Nephron (organoid): ENCODE results near the gene SLC35F6.

ENCODE experiments used
- H3K27ac Mint-ChIP-seq, 3 experiments: 2 replicates each; pipeline ENCODE4 v1.8.0; 2020; ENCODE audit warnings: mixed read lengths in 3 of 3, mild to moderate bottlenecking in 2 of 3, moderate library complexity in 1 of 3
- H3K27me3 Mint-ChIP-seq: 2 replicates; pipeline ENCODE4 v1.8.0; 2021; ENCODE audit warnings: low read depth, mild to moderate bottlenecking, moderate library complexity, mixed read lengths
- H3K36me3 Mint-ChIP-seq: 2 replicates; pipeline ENCODE4 v1.8.0; 2020; ENCODE audit warnings: low read depth, mixed read lengths
- H3K4me1 Mint-ChIP-seq: 2 replicates; pipeline ENCODE4 v1.8.0; 2020; ENCODE audit warnings: mixed read lengths
- H3K4me3 Mint-ChIP-seq, 3 experiments: 2 replicates each; pipeline ENCODE4 v1.8.0; 2020; ENCODE audit warnings: mild to moderate bottlenecking in 3 of 3, mixed read lengths in 3 of 3, moderate library complexity in 2 of 3
- H3K9me3 Mint-ChIP-seq: 2 replicates; pipeline ENCODE4 v1.8.0; 2020; ENCODE audit warnings: mixed read lengths
- TF ChIP-seq, protein P1 (sequence below), 3 experiments: fragments of 200-600 bp; sonication (generic); IDR thresholded peaks; one replicate each; pipeline ENCODE4 v1.5.0; 2021; ENCODE audit warnings: antibody characterized with exemption in 3 of 3; ENCODE audit not compliant: unreplicated experiment in 3 of 3

SLC35F6 gene

DNA sequence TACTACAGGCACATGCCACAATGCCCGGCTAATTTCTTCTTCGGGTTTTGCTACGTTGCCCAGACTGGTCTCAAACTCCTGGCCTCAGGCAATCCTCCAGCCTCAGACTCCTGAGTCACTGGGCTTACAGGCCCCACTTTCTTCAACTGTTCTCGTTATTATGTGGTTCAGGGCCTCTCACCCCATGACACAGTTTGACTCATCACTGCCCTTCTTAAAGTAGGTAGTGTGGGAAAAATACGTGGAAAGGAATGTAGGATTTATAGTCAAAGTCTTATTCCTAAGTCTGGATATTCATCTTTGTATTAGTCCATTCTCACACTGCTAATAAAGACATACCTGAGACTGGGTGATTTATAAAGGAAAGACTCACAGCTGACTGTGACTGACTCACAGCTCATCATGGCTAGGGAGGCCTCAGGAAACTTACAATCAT lies 41.2 kb downstream of the SLC35F6 start:
- Mint-ChIP-seq H3K4me3 (no peak overlapping the region), H3K36me3 (peaks cover 8% of the 10 kb centered on the region), H3K27me3 (peaks cover 6% of the 10 kb centered on the region), H3K9me3 (no peaks in the 10 kb centered on the region), H3K27ac (no peak overlapping the region), H3K4me1 (peaks cover 9% of the 10 kb centered on the region)
- TF ChIP-seq, protein P1, sequence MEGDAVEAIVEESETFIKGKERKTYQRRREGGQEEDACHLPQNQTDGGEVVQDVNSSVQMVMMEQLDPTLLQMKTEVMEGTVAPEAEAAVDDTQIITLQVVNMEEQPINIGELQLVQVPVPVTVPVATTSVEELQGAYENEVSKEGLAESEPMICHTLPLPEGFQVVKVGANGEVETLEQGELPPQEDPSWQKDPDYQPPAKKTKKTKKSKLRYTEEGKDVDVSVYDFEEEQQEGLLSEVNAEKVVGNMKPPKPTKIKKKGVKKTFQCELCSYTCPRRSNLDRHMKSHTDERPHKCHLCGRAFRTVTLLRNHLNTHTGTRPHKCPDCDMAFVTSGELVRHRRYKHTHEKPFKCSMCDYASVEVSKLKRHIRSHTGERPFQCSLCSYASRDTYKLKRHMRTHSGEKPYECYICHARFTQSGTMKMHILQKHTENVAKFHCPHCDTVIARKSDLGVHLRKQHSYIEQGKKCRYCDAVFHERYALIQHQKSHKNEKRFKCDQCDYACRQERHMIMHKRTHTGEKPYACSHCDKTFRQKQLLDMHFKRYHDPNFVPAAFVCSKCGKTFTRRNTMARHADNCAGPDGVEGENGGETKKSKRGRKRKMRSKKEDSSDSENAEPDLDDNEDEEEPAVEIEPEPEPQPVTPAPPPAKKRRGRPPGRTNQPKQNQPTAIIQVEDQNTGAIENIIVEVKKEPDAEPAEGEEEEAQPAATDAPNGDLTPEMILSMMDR (IDR thresholded peaks at IDR 0.05; ENCODE audit: unreplicated experiment in 3 of 3): no peak

DNA sequence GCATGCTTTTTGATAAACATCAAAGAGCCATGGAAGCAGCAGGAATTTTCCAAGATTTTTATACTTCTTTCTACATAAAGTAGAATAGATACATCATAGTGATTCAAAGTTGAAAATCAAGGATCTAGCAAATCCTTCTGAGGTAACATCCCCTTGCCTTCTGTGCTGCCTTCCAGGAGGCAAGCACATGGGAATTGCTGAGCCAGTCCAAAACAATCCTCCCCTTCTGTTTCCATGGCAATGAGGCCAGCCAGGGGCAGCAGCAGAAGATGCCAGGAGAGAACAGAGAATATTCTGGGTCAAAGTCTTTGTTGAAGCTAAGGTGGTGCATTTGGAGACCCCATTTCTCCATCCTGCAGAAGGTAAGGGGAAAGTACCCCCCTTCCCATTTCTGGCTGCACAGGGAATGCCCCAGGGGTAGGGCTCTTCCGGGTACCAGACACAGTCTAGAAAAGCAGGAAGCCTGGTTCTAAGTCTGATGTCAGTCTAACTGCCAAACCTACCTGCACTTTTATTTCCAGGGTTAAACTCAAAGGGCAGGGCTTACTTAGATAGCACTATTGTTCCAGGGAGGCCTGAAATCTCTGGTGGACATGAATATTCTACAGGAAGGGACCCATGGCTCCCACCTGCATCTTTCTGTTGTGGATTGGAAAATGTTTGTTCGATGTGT lies 43.8 kb downstream of the SLC35F6 start:
- H3K9me3 Mint-ChIP-seq: no peaks in the 10 kb centered on the region
- H3K4me1 Mint-ChIP-seq: peaks cover 9% of the 10 kb centered on the region
- no peak overlapping the region for H3K27ac Mint-ChIP-seq
- H3K36me3 Mint-ChIP-seq: no peaks in the 10 kb centered on the region
- TF ChIP-seq, protein P1 (IDR thresholded peaks at IDR 0.05; ENCODE audit: unreplicated experiment in 3 of 3): no peak
- H3K27me3 Mint-ChIP-seq: peaks cover 8% of the 10 kb centered on the region
- no peak overlapping the region for H3K4me3 Mint-ChIP-seq

DNA sequence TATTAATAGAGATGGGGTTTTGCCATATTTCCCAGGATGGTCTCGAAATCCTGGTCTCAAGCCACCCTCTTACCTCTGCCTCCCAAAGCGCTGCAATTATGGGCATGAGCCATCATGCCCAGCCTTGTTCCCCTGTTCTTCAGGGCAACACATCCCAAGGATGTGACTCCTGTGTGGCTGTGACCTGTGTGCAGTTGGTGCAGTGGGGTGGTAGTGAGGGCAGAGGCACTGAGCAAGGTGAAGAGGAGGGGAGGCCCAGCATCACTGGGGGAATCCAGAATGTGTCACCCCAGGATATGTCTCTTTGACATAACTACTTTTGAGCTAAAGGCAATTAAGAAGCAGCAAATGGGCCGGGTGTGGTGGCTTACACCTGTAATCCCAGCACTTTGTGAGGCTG lies 45.1 kb downstream of the SLC35F6 start:
- no peaks in the 10 kb centered on the region for H3K36me3 Mint-ChIP-seq
- peaks cover 9% of the 10 kb centered on the region for H3K4me1 Mint-ChIP-seq
- TF ChIP-seq, protein P1 (IDR thresholded peaks at IDR 0.05; ENCODE audit: unreplicated experiment in 3 of 3): no peak
- H3K27me3 Mint-ChIP-seq: peaks cover 14% of the 10 kb centered on the region
- H3K4me3 Mint-ChIP-seq: peak overlapping the region in 1 of 3 experiments; percentile 7
- no peaks in the 10 kb centered on the region for H3K9me3 Mint-ChIP-seq
- no peak overlapping the region for H3K27ac Mint-ChIP-seq

DNA sequence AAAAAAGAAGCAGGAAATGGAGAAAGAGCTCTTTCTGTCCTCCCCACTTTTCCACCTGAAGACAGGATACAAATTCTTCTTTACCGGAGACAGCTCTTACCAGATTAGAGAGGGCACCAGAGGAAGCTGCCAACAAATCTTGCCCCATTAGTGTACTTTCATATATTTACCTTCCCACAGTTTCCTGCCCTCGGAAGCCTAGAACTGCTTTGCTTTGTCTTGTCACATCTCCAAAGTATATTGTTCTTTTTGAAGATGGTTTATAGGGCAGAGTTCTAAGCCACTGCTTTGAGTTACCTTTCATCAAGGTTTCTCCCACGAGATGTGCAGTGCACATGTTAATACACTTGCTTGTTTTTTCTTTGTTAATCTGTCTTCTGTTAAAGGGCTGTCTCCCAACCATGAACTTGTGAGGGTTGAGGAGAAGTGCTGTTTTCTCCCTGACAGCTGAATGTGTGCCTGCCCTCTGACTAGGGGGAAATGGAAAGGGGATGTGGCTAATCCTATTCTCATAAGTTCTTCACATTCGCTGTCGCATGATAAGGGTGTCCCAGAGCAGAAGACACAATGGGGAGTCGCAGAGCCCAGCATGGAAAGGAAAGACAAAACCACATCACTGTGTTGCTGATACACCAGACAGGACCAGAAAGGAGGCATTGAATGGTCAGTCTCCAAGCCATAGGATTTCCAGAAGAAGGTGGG lies 45.9 kb downstream of the SLC35F6 start:
- Mint-ChIP-seq H3K27ac (no peak overlapping the region), H3K9me3 (no peaks in the 10 kb centered on the region), H3K4me1 (peaks cover 9% of the 10 kb centered on the region)

DNA sequence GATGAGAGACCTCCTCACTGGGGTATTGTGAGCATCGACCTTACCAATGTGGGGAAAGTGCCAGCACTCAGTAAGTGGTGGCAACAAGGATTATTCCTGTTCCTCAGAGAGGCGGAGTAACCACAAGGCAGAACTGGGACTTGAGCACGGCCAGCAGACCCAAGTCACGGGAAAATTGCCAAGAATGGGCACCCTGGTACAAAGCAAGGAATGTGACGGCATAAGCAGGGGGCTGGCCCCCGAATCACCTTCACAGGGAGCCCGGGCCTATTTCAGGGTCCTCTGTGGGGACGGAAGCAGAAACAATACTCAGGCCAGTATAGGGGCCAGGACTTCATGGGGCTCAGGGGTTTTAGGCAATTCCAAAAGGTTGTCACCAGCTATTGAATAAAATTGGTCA lies 47.2 kb downstream of the SLC35F6 start:
- Mint-ChIP-seq H3K36me3 (no peaks in the 10 kb centered on the region), H3K9me3 (no peaks in the 10 kb centered on the region), H3K27ac (no peak overlapping the region), H3K4me3 (no peak overlapping the region), H3K27me3 (peaks cover 19% of the 10 kb centered on the region), H3K4me1 (peaks cover 9% of the 10 kb centered on the region)
- TF ChIP-seq, protein P1 (IDR thresholded peaks at IDR 0.05; ENCODE audit: unreplicated experiment in 3 of 3): no peak

More for the DNA sequence above, 45.9 kb downstream of the SLC35F6 start:
- TF ChIP-seq, protein P1 (IDR thresholded peaks at IDR 0.05; ENCODE audit: unreplicated experiment in 3 of 3): no peak
- Mint-ChIP-seq H3K4me3 (no peak overlapping the region), H3K27me3 (peaks cover 16% of the 10 kb centered on the region), H3K36me3 (no peaks in the 10 kb centered on the region)
